ENCODE measurements around the gene FKBP9.
"Not testable (repeated sequence)": the region's sequence is repeated elsewhere in the genome, so short reads cannot be mapped to it uniquely, and the experiment has no call there.

Gene FKBP9

DNA sequence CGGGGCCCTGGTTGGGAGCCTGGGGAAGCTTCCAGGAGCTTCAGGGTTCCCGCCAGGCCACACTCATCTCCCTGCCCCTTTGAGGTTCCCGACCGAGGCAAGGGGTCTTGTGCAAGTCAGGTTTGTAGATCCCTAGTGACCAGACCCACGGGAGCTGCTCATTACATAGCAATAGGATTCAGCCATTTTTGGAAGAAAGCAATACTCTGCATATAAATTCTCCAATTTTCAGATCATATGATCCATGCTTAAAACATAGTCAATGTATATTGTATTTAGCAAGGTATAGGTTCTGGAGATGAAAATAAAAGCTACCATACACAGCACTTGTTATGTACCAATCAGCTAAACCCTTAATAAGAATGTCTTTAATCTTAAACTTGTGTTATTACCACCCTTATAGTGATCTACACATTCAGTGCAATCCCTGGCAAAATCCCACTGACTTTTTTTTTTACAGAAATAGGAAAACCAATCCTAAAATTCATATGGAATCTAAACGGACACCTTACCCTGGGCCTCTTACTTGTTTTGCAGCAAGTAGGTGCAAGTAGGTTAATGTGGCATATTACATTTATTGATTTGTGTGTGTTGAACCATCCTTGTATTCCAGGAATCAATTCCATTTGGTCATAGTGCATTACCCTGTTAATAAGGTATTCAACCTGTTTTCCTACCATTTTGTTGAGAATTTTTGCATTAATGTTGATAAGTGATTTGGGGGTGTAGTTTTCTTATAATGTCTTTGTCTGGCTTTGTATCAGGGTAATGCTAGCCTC lies 13.8 kb upstream of the FKBP9 start:
- in situ Hi-C loops (cut with HindIII; ENCODE audit: low pct_ligation_motif_present, low pct_unique_long_range_greater_than_20kb, low sequenced_read_pairs): no loop called here
- no peak for DNase-seq

DNA sequence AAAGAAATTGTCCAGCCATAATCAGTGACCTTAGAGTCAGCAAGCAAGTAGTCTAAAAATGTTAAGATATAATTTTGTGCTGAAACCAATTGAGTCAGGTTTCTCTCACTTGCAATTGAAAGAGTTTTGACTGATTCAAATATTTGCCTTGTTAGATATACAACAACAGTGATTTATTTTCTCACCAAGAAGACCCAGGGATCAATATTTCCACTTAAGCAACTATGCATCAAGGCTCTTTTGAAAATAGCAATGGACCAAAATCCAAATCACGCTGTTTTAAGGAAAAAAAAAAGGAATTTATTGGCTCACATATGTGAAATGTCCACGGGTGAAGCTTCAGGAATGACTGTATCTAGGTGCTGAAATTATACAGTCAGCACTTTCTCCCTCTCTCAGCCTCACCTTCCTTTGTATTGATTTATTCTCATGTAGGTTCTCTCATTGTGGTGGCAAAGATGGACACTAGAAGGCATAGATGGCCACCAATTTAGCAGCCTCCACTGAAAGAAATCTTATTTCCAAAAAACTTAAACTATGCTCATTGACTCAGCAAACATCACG lies 9.7 kb upstream of the FKBP9 start:
- DNase-seq: no peak
- in situ Hi-C loops (cut with HindIII; ENCODE audit: low pct_ligation_motif_present, low pct_unique_long_range_greater_than_20kb, low sequenced_read_pairs): no loop called here

DNA sequence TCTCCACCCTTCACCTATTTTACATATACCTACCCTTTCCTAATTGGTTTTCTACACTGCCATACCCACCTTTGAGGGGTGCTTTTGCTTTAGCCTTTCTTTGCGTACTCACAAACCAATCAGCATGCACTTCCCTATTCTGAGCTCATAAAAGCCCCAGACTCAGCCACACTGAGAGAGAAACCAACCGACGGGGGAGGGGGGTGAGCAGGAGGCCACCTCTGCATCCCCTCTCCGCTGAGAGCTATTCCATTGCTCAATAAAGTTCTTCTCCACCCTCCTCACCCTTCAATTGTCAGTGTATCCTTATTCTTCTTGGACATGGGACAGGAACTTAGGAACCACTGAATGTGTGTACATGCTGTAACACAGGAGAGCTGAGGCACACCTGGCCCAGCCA lies 9.0 kb upstream of the FKBP9 start:
- no peak for DNase-seq
- in situ Hi-C loops (cut with HindIII; ENCODE audit: low pct_ligation_motif_present, low pct_unique_long_range_greater_than_20kb, low sequenced_read_pairs): no loop called here

DNA sequence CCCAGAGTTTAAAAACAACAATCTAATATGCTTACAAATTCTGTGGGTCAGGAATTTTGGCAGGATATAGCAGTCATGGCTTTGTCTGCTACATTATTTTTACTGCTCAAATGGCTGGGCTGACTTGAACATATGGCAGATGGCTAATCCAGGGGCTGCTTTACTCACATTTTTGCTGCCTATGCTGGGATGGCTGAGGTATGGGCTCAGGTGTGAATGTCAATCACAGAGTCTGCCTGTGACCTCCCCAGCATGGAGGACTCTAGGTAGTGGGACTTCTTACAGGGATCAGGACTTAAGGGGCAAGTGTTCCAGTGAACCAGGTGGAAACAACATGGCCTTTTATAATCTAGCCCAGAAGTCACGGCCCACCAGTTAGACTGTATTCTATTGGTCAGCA lies 4.4 kb upstream of the FKBP9 start:
- DNase-seq: no peak
- in situ Hi-C loops (cut with HindIII; ENCODE audit: low pct_ligation_motif_present, low pct_unique_long_range_greater_than_20kb, low sequenced_read_pairs): no loop called here

DNA sequence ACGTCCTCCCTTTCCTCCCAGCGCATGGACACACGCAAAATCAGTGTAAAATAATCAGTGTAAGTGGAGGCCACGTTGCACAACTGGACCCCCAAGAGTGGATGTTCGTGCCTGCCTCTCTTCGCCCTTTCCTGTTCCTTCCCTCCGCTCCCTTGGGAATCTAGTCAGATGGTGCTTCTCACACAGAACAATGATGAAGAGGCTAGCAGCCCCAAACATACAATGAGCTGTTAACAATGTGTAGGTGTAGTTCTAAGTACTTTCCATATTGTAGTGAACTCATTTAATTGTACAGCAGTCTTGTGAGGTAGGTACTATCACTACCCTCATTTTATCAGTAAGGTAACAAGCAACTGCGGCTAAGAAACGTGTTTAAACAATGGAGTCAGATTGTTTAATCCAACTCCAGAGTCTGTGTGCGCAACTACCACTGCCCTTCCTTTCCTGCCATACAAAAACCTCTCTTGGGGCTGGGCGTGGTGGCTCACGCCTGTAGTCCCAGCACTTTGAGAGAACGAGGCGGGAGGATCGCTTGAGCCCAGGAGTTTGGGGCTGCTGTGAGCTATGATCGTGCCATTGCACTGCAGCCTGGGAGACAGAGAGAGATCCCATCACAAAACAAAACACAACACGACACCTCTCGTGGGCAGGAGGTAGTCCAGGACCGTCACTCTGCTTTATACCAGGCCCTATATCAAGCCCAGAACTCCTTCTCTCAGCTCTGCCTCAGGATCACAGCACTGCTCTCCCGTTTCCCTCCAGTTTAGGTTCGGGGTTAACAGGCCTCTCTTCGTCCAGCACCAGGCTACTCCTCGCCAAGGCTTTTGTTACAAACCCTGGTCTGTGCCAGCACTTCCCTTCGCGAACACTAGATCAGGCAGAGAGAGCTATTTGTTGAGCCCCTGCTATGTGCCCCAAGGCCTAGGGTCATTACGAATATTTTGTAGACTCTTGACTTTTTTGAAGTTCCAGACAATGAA lies 1.1 kb downstream of the FKBP9 start:
- in situ Hi-C loops (cut with HindIII; ENCODE audit: low pct_ligation_motif_present, low pct_unique_long_range_greater_than_20kb, low sequenced_read_pairs): no loop called here
- peak; percentile 30 for DNase-seq

DNA sequence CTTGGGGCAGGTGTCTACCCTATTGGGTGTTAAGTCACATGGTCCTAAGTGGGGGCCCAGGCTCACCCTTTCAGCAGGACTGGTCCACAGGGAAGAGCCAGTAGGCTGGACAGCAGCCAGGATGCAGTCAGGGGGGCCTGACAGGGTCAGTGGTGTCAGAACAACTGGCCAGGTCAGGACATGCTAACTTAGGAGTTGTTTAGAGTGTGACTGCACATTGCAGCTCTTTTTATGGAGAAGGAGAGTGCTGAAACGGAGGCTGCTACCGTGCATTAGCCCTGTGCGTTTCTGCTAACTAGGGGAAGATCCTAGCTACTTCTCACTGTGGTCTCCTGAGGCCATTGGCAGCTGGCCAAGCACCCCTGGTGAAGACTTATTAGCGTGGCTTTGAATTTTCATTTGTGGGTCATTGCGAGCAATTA lies 6.7 kb downstream of the FKBP9 start:
- DNase-seq; in situ Hi-C loops (cut with HindIII; ENCODE audit: low pct_ligation_motif_present, low pct_unique_long_range_greater_than_20kb, low sequenced_read_pairs): not testable (repeated sequence)

DNA sequence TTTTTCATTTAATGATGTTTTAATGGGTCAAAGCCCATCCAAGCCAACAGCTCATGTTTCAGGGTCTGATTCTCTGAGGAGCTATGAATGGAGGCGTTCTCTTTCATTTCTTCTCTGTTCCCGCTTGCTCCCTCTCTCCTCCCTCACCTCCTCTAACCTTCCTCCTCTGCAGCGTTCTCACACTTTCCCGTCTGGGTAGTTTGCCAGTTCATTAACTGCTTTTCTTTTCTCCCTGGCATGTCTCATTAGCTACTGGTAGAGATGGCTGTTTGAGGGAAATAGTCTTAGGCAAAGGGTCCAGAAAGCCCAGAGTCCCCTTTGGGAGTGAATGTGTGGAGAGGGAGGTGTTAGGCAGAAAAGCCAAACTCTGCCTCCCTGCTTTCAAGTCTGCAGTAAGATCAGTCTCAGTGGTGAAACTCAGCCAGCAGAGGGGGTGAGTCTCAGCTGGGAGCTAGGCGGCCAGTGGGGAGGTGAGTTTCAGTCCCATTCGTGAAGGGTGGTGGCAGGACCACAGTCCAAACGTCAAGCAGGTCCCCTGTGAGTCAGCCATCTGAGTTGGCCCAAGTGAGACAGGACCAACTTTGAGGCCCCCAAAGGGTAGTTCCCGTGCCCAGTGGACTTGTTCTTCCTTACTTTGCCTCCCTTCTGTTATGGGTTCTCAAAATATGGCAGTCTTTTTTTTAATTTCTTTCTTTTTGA lies 7.4 kb downstream of the FKBP9 start:
- in situ Hi-C loops (cut with HindIII; ENCODE audit: low pct_ligation_motif_present, low pct_unique_long_range_greater_than_20kb, low sequenced_read_pairs); DNase-seq: not testable (repeated sequence)

DNA sequence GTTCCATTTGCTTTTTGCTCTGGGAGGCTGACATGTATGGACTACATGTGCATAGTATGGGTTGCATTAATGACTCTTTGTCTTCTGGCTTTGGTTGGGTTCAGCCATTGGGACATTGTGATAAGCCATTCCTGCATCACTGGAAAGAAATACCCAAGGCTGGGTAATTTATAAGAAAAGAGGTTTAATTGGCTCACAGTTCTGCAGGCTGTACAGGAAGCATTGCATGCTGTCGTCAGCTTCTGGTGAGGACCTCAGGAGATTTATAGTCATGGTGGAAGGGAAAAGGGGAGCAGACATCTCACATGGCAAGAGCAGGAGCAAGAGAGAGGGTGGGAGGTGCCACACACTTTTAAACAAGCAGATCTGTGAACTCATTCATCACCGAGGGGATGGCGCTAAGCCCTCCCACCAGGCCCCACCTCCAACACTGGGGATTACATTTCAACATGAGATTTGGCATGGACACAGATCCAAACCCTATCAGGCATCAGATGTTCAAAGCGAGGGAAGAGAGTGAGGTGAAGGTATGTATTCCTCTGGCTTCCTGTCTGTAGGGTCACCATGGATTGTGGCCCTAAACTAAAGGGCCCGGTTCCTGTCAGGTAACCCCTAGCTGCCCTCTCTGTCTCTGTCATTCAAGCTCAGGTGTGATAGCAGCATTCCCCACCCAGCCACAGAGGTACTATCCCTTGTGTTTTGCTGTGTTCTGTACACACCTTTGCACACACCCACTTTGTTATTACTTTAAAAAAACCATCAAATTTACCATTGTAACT lies 9.4 kb downstream of the FKBP9 start:
- DNase-seq; in situ Hi-C loops (cut with HindIII; ENCODE audit: low pct_ligation_motif_present, low pct_unique_long_range_greater_than_20kb, low sequenced_read_pairs): not testable (repeated sequence)

DNA sequence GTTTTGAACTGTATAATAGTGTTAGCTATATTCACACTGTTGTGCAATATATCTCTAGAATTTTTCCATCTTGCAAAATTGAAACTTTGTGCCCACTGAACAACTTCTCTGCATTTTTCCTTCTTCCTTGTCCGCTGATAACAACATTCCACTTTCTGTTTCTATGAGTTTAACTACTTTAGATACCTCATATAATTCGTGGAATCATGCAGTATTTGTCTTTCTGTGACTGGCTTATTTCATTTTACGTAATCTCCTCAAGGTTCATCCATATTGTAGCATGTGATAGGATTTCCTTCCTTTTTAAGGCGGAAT lies 10.0 kb downstream of the FKBP9 start:
- DNase-seq; in situ Hi-C loops (cut with HindIII; ENCODE audit: low pct_ligation_motif_present, low pct_unique_long_range_greater_than_20kb, low sequenced_read_pairs): not testable (repeated sequence)

DNA sequence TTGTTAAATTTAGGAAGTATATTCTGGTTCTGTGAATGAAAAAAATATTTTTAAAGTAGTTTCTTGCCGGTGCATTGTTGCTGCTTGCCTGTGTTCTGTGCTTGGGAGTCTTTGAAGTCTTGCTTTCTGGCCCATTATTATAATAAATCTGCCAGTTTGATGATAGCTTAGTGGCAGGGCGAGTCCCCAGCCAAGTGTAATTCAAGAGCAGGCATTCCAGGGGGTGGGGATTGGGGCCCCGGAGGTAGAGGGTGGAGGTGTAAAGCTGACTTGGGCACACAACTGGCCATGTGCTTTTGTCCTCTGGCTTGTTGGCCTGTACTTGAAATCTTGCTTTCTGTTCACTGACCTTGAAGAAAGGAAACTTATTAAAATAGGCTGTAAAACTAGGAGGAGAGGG lies 14.7 kb downstream of the FKBP9 start:
- DNase-seq; in situ Hi-C loops (cut with HindIII; ENCODE audit: low pct_ligation_motif_present, low pct_unique_long_range_greater_than_20kb, low sequenced_read_pairs): not testable (repeated sequence)

DNA sequence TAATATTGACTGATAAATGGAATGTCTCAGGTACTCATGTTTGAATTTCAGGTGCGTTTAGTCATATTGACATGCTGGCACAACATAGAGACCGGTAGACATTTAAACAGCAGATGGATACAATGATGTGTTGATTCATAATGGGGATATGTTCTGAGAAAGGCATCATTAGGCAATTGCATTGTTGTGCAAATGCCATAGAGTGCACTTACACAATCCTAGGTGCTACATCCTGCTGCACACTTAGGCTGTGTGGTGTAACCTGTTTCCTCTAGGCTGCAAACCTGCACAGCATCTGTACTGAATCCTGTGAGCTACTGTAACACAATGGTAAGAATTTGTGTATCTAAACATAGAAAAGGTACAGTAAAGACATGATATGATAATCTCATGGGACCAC lies 19.9 kb downstream of the FKBP9 start:
- in situ Hi-C loops (cut with HindIII; ENCODE audit: low pct_ligation_motif_present, low pct_unique_long_range_greater_than_20kb, low sequenced_read_pairs); DNase-seq: not testable (repeated sequence)

DNA sequence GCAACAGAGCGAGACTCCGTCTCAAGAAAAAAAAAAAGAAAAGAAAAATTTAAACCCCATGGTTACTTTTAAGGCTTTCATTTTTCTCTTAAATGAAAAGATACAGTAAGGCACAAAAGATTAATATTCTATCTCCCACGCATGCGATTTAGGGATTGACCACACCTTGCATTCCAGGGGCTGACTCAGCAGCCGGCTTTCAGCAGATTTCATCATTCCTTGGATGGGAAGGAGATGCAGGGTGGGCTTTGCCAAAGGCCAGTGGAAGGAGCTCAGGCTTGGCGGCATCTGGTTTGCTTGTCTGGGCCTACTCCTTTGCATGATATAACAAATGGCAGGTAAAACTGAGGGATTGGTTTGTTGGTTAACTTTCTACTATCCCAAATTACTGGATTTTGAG lies 22.0 kb downstream of the FKBP9 start:
- in situ Hi-C loops (cut with HindIII; ENCODE audit: low pct_ligation_motif_present, low pct_unique_long_range_greater_than_20kb, low sequenced_read_pairs): not testable (repeated sequence)
- DNase-seq: peak; percentile 63

DNA sequence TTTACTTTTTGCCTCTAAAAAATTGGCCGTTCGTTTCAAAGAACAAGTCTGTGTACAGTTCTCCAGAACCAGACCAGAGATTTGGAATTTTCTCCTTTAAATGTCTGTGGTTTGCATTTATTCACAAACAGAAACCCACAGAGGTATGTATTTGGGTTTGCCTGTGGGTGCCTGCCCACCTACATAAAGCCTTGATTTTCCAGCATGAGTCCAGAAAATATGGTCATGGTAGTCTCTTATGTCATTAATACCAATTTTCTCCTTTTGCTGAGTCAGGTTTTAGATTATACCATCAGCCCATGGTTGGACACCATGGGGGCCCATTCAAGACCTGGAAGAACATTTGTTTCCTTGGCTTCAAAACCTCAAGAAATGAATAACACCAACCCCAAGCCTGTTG lies 22.7 kb downstream of the FKBP9 start:
- in situ Hi-C loops (cut with HindIII; ENCODE audit: low pct_ligation_motif_present, low pct_unique_long_range_greater_than_20kb, low sequenced_read_pairs): not testable (repeated sequence)

DNA sequence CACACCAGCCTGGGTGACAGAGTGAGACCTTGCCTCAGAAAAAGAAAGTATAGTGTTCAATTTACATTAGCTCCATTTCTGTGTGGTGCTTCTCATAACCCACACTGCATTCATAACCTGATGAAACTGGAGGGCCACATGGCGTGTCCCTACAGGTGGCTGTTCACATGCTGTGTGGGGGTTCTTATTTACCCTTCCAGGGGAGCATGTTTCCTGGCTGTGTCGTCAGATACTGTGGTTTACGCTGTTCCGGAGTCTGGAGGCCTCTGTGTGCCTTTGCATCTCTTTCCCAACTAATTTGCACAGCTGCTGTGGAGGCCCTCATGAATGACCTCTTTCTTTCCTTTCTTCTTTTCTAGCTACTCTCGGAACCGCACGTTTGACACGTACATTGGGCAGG lies 30.9 kb downstream of the FKBP9 start:
- in situ Hi-C loops (cut with HindIII; ENCODE audit: low pct_ligation_motif_present, low pct_unique_long_range_greater_than_20kb, low sequenced_read_pairs); DNase-seq: not testable (repeated sequence)

More for the DNA sequence above, 22.7 kb downstream of the FKBP9 start:
- DNase-seq: not testable (repeated sequence)

DNA sequence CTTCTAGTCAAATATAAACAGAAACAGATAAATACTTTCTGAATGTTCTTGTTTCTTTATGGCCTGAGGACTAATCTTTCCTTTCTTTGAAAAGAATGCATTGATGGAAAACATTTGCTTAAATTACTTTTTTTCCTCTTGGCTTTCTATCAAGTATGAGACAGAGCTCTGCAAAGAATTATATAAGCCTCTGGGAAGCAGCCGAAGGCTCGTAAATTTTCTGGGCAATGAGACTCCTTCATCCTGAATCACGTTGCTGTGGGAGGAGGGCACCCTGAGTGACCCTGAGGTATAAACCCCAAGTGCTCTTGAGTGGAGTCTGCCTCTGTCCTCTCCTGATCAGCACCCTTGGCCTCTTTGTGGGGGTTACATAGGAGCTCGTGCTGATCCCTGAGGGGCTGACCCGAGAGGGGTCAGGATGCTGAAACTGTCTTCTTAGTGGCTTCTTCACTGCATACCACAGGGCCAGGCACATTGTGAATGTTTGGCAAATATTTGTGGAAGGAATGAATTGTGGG lies 33.9 kb downstream of the FKBP9 start:
- DNase-seq; in situ Hi-C loops (cut with HindIII; ENCODE audit: low pct_ligation_motif_present, low pct_unique_long_range_greater_than_20kb, low sequenced_read_pairs): not testable (repeated sequence)

DNA sequence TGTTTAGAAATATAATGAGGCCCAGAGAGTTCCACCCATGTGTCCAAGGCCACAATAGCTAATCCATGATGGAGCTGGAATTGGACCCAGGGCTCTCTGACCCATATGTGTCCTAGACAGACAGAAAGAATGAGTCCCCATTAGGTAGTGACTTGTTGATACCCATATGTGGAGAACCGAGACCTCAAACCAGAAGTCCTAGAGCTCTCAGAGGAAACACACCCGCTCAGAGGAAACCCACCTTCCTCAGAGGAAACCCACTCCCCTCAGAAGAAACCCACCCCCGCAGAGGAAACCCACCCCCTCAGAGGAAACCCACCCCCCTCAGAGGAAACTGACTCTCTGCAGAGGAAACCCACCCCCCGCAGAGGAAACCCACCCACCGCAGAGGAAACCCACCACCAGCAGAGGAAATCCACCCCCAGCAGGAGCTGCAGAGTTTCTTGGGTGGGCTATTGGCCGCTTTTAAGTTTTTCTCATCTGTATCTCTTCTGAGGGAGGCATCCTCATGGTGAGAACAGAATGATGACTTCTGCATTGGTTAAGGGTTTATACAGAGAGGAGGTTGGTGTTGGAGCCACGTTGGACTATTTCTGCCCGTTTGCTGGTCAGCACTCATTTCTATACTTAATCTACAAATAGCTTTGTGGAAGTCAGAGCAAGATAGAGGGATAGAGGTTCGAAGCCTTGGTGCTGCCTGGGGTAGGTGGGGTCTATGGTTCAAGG lies 34.9 kb downstream of the FKBP9 start:
- in situ Hi-C loops (cut with HindIII; ENCODE audit: low pct_ligation_motif_present, low pct_unique_long_range_greater_than_20kb, low sequenced_read_pairs); DNase-seq: not testable (repeated sequence)

DNA sequence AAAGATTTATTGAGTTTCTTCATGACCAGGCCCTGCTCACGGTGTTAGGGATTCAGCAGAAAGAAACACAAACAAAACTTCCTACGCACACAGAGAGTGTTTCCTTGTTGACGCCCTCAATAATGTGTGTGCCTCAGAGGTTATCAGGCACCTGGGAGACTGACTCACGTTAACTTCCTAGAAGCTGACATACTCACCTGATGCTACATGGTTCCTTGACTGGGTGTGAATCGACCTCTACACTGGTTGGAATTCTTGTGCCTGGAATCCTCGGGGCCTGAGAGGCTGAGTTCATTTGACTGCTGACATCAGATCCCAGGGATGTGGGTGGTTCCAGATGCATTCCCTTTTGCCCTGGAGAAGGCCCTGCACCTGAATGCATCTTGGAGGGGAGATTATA lies 35.5 kb downstream of the FKBP9 start:
- DNase-seq; in situ Hi-C loops (cut with HindIII; ENCODE audit: low pct_ligation_motif_present, low pct_unique_long_range_greater_than_20kb, low sequenced_read_pairs): not testable (repeated sequence)

All from ACHN (cell line).